A172 (cell line): ENCODE measurements around the gene MYO7B. TPM values are rescaled to one million over a fixed set of nuclear protein-coding genes. Genes with fewer than 3 reads are reported as not detected.
"Not testable (repeated sequence)": the region's sequence is repeated elsewhere in the genome, so short reads cannot be mapped to it uniquely, and the experiment has no call there.

ENCODE experiments used
- DNase-seq: peaks from one replicate; pipeline ENCODE4 v3.0.0-alpha.2; 2015; ENCODE audit warnings: low spot score
- total RNA-seq: library from RNA; depleted of rRNA; stranded (reverse); fragments of >200 nt; shearing (Covaris generic); gene quantifications from 2 replicates; pipeline ENCODE4 v1.2.3, GENCODE V29; 2014

Gene MYO7B
- total RNA-seq, 1 experiment from 2014 or later: 6.1 TPM

- no peak for DNase-seq
These were observed 15.9 kb downstream of the MYO7B start for GRCh38 chr2:127551221-127551930.

GRCh38 chr2:127552336-127552735 is 16.9 kb downstream of the MYO7B start:
- no peak for DNase-seq

GRCh38 chr2:127552846-127553245 is 17.4 kb downstream of the MYO7B start:
- DNase-seq: no peak

GRCh38 chr2:127558911-127559310 is 23.4 kb downstream of the MYO7B start:
- DNase-seq: no peak

GRCh38 chr2:127559454-127559853 is 24.0 kb downstream of the MYO7B start:
- DNase-seq: no peak

GRCh38 chr2:127560201-127560930 is 24.9 kb downstream of the MYO7B start:
- no peak for DNase-seq

- no peak for DNase-seq
These were observed 25.4 kb downstream of the MYO7B start for GRCh38 chr2:127560931-127561280.

- no peak for DNase-seq
These were observed 25.9 kb downstream of the MYO7B start for GRCh38 chr2:127561371-127561770.

GRCh38 chr2:127562936-127563335 is 27.5 kb downstream of the MYO7B start:
- DNase-seq: no peak

- no peak for DNase-seq
These were observed 28.3 kb downstream of the MYO7B start for GRCh38 chr2:127563458-127564428.

- no peak for DNase-seq
These were observed 29.2 kb downstream of the MYO7B start for GRCh38 chr2:127564429-127565260.

- DNase-seq: no peak
These were observed 30.0 kb downstream of the MYO7B start for GRCh38 chr2:127565261-127566138.

- DNase-seq: no peak
These were observed 30.6 kb downstream of the MYO7B start for GRCh38 chr2:127566139-127566417.

- DNase-seq: no peak
These were observed 31.1 kb downstream of the MYO7B start for GRCh38 chr2:127566576-127566975.

- no peak for DNase-seq
These were observed 31.9 kb downstream of the MYO7B start for GRCh38 chr2:127567351-127567854.

- DNase-seq: no peak
These were observed 32.6 kb downstream of the MYO7B start for GRCh38 chr2:127568128-127568527.

GRCh38 chr2:127569666-127570065 is 34.2 kb downstream of the MYO7B start:
- DNase-seq: no peak

- DNase-seq: no peak
These were observed 35.1 kb downstream of the MYO7B start for GRCh38 chr2:127570282-127571250.

- not testable (repeated sequence) for DNase-seq
These were observed 36.9 kb downstream of the MYO7B start for GRCh38 chr2:127572352-127572751.
